D721Med (cell line): ENCODE results near the gene FNDC1.

Source experiments
- DNase-seq: peaks from one replicate; pipeline ENCODE4 v3.0.0; 2011; ENCODE audit warnings: low spot score; ENCODE audit not compliant: insufficient read length
- FAIRE-seq: peaks from 2 replicates; lab custom pipeline; 2011; peaks lifted over from hg19 to GRCh38; lab: Jason Lieb, UNC
- TF ChIP-seq, protein P1 (sequence below): IDR thresholded peaks from 2 replicates; pipeline ENCODE4 v1.5.1; 2012; ENCODE audit warnings: mild to moderate bottlenecking, control low read depth; ENCODE audit not compliant: insufficient read depth; ENCODE audit errors: missing control alignments

FNDC1 gene

DNA sequence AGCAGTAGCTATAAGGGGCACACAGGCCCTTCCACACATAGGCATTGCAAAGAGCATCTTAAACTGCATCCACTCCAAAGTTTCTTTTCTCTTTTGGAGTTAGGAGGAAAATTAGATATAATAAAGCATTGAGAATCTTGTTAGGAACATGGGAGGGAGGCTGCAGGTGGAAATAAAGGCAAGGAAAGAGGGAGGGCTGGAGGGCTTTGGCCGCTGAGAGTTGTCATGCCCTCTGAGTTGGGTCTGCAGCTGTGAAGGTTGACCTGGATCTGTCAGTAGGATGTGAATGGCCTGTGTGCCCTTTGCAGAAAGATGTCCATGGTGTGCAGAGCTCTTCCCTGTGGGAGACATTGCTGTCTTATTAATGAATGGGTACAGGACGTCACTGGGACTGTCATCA, 134.0 kb downstream of the FNDC1 start:
- DNase-seq (no peak), FAIRE-seq (no peak)
- TF ChIP-seq, protein P1, sequence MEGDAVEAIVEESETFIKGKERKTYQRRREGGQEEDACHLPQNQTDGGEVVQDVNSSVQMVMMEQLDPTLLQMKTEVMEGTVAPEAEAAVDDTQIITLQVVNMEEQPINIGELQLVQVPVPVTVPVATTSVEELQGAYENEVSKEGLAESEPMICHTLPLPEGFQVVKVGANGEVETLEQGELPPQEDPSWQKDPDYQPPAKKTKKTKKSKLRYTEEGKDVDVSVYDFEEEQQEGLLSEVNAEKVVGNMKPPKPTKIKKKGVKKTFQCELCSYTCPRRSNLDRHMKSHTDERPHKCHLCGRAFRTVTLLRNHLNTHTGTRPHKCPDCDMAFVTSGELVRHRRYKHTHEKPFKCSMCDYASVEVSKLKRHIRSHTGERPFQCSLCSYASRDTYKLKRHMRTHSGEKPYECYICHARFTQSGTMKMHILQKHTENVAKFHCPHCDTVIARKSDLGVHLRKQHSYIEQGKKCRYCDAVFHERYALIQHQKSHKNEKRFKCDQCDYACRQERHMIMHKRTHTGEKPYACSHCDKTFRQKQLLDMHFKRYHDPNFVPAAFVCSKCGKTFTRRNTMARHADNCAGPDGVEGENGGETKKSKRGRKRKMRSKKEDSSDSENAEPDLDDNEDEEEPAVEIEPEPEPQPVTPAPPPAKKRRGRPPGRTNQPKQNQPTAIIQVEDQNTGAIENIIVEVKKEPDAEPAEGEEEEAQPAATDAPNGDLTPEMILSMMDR, result no peak

DNA sequence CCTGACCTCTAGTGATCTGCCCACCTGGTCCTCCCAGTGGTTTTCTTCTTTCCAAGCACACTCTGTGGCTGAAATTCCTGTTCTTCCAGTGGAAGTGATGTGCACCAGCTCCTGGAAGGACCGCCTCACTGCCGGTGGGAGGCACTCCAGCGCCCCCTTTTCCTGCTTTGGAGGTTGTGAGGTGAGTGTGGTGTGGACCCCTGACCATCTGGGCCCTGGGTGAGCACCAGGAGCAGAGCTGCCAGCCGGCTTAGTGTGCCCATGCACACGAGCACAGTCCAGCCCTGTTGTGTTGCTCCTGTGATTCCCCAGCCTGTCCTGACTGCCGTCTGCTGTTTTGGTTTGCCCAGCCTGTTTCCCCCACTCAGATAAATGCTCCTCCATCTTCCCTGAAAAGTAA, 134.6 kb downstream of the FNDC1 start:
- TF ChIP-seq, protein P1, result no peak
- DNase-seq (no peak), FAIRE-seq (no peak)

DNA sequence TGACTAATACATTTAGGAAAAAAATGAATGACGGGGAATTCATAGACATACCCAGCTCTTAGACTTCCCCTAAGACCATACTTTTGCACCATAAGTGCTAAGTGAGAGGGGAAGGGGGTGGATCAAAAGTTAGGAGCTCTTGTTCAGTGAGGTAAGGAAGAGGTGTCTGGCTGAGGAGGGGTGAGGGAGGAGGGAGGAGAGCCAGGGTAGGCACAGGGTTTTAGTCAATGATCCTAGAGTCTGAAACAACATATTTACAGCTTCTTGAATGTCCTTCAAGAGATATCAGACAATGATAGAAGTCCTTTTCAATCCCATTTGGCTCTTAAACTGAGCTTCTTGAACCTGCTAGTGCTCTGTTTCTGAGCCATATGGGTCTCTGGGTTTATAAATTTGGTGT, 135.4 kb downstream of the FNDC1 start:
- FAIRE-seq (no peak), DNase-seq (no peak)
- TF ChIP-seq, protein P1, result no peak

DNA sequence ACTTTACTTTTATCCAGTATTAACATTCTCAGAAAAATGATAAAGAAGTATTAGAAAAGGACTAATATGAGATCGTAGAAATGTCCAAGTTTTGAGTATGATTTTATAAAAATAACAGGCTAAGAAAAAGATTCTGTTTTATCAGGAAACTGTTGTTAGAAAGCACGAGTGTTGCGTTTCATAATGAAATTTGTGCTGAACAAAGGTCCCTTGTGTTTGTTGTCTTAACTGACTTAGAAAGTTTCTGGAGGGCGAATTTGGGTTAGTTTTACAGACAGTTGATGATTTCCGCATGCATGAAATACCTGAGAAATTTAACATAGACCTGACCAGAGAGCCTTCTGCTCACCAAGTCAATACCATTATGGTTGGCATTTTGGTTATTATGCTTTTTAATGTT, 136.0 kb downstream of the FNDC1 start:
- DNase-seq (no peak), FAIRE-seq (no peak)
- TF ChIP-seq, protein P1, result no peak

DNA sequence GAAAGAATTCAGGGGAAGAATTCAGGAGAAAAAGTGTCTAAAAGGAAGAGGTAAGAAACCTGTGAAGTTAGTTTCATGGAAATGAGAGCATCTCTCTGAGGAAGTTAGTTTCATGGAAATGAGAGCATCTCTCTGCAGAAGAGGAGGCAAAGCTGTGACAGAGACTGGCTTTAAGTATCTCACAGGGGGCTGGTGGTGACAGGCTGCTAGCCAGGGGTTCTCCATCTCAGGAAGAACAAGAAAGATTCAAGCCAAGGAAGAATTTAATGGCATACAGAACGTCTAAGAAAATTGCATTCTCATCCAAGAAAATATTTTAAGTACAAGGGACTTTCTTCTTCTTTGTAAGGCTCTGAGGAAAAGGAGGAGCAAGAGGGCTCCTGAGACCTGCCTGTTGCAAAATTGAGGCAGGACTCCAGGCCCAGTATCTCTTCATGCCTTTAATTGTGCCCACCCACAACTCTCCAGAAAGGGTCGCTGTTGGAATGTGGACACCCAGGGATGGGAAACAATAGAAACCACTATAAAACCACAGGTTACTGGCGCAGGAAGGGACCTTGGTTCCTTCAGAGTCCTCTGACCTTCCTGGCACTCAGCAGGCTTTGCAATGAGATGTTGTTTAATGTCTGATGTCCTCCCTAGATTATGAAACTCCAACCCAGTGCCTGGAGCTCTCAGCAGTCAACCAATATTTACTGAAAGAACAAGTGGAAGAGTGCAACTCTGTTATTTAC, 136.8 kb downstream of the FNDC1 start:
- DNase-seq (no peak), FAIRE-seq (no peak)
- TF ChIP-seq, protein P1, result no peak

DNA sequence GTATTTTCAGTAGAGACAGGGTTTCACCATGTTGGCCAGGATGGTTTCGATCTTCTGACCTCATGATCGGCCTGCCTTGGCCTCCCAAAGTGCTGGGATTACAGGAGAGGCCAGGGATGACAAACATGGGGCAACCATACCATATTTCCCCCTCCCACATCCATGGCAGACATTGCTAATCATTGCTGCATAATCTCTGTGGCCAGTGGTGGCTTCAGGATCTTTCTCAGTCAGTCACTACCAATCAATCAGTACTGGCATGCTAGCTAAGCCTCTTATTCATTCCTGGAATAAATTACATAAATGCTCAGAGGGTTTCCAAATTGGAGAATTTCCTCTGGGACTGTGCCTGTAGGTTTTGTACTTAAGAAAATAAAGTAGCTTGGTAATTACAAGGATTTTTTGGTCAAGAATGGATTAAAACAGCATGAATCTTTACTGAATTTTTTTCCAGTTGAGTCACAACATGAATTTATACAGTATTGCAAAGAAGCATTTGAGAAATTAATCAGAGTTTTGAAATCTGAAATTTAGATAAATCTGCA, 138.1 kb downstream of the FNDC1 start:
- DNase-seq (no peak), FAIRE-seq (no peak)
- TF ChIP-seq, protein P1, result no peak

DNA sequence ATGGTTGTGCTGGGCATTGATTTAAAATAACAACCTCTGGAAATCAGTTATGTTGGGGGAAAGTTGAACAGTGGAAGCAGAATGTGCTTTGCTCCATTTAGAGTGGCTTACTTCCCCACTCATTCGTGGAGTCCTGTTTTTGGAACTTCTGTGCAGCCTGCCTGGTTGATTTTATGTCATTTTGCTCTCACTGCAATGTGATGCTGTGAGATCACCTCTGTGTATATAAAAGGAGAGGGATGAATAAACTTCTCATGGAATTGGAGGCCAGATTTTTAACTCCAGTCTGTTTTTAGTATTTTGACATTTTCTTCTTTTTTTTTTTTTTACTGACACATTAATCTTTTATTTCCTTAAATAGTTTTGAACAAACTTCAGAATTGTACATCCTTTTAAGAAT, 139.0 kb downstream of the FNDC1 start:
- TF ChIP-seq, protein P1, result no peak
- DNase-seq (no peak), FAIRE-seq (no peak)
